IPS-18a (cell line): ENCODE measurements around the gene CALML6.
A peak's percentile ranks its signal among the peaks of the same experiment; 100 is the strongest.
"Not testable (repeated sequence)": the region's sequence is repeated elsewhere in the genome, so short reads cannot be mapped to it uniquely, and the experiment has no call there.

Experiments
- H3K27ac ChIP-seq: one replicate; pipeline ENCODE4 v1.5.1; 2013; ENCODE audit warnings: low read length
- H3K27me3 ChIP-seq: one replicate; pipeline ENCODE4 v1.6.1; 2013; ENCODE audit warnings: mild to moderate bottlenecking, low read length; ENCODE audit not compliant: control insufficient read depth, insufficient read depth
- H3K36me3 ChIP-seq: one replicate; pipeline ENCODE4 v1.6.1; 2013; ENCODE audit warnings: low read depth, low read length; ENCODE audit not compliant: control insufficient read depth
- H3K4me1 ChIP-seq: one replicate; pipeline ENCODE4 v1.6.1; 2013; ENCODE audit warnings: low read depth, low read length; ENCODE audit not compliant: control insufficient read depth
- H3K4me3 ChIP-seq: one replicate; pipeline ENCODE4 v1.5.1; 2013; ENCODE audit warnings: low read length
- H3K9ac ChIP-seq: one replicate; pipeline ENCODE4 v1.6.1; 2013; ENCODE audit warnings: mild to moderate bottlenecking, low read length, moderate library complexity
- H3K9me3 ChIP-seq: one replicate; pipeline ENCODE4 v1.6.1; 2013; ENCODE audit warnings: low read depth, low read length; ENCODE audit not compliant: control insufficient read depth

Gene CALML6

DNA sequence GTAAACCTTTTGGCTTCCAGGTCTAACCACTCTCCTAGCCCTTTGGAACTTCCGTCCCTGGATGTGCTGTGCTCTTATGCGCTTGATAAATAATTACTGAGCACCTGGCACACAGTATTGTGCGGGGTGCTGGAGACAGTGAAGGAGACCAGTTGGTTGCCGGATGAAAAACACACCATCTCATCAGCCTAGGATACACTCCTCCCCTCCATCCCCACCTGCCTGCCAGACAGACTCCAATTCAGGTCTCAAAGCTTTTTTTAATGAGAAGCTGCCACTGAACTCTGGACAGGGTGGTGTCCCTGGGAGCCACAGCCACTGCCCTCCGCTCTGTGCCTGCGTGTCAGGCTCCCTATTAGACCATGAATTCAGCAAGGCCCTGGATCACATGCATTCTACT is 33.3 kb upstream of the CALML6 start:
- Histone ChIP-seq H3K36me3 (peaks cover under 1% of the 10 kb centered on the region), H3K27ac (no peak overlapping the region), H3K4me3 (no peak overlapping the region), H3K9me3 (no peaks in the 10 kb centered on the region), H3K27me3 (no peaks in the 10 kb centered on the region), H3K9ac (no peak overlapping the region), H3K4me1 (peaks cover 12% of the 10 kb centered on the region)

DNA sequence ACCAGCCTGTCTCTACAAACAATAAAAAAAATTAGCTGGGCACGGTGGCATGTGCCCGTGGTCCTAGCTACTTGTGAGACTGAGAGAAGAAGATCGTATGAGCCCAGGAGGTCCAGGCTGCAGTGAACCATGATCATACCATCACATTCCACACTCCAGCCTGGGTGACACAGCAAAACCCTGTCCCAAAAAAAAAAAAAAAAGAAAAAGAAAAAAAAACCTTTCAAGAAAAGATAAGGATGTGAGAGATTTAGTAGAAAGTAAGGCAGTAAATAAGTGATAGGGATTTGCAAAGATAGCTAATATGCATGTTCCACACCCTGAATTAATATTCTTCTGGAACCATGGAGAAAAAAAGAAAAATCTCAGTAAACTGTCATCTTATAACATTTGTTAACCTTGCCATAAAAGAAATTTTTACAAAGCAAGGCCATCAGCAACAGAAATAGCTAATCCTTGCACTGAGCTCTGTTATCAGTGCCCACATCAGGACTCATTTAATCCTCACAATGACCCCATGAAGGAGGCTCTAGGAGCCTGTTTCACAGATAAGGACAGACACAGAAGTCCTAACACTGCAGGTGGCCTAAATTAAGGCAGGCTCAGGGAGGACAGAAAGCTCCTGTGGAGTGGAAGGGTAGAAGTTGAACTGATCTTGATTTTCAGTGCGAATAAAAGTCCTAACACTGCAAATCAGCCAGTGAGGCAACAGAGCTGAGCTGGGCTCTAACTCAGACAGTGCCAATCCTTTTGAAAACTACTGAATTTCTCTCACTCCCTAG is 31.8 kb upstream of the CALML6 start:
- Histone ChIP-seq H3K9ac (no peak overlapping the region), H3K36me3 (no peaks in the 10 kb centered on the region), H3K27me3 (no peaks in the 10 kb centered on the region), H3K4me1 (peaks cover 12% of the 10 kb centered on the region), H3K27ac (peak overlapping the region; percentile 35), H3K9me3 (no peaks in the 10 kb centered on the region), H3K4me3 (no peak overlapping the region)

DNA sequence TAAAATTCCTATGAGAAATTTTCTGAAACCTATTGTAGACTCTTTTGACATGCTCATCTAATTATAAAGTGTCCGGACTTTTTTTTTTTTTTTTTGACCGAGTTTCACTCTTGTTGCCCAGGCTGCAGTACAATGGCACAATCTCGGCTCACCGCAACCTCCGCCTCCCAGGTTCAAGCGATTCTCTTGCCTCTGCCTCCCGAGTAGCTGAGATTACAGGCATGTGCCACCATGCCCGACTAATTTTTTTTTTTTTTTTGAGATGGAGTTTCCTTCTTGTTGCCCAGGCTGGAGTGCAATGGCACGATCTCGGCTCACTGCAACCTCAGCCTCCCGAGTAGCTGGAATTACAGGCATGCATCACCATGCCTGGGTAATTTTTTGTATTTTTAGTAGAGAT is 31.2 kb upstream of the CALML6 start:
- not testable (repeated sequence) for H3K27ac ChIP-seq, H3K9ac ChIP-seq, H3K4me3 ChIP-seq, H3K36me3 ChIP-seq, H3K9me3 ChIP-seq, H3K27me3 ChIP-seq
- peaks cover 16% of the 10 kb centered on the region for H3K4me1 ChIP-seq

DNA sequence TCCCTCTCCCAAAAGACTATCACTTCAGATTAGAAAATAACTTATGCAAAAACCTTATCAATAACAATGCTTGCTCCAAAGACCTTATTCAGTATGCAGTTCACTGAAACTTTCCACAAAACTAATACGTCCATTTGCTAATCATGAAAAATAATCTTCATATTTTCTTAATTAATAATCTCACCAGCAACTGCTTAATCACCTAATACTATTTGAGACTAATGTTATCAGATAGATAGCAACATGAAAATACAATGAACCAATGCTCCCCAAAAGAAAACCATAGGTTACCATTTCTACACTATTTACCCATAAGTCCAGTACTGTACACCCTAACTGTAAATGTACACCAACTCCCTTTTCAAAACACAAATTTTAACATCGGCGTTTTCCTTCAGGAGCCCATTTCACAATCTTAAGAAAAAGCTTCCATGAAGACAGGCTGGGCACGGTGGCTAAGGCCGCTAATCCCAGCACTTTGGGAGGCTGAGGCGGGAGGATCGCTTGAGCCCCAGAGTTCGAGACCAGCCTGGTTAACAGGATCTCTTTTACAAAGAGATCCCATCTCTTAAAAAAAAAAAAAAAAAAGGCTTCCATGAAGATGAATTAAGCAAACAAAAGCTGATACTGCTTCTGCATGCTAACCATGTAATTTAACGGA is 25.8 kb upstream of the CALML6 start:
- Histone ChIP-seq H3K9ac (peak overlapping the region; percentile 95), H3K4me3 (peak overlapping the region; percentile 95), H3K4me1 (peaks cover 9% of the 10 kb centered on the region), H3K36me3 (no peaks in the 10 kb centered on the region), H3K9me3 (no peaks in the 10 kb centered on the region), H3K27ac (peak overlapping the region; percentile 78), H3K27me3 (no peaks in the 10 kb centered on the region)

DNA sequence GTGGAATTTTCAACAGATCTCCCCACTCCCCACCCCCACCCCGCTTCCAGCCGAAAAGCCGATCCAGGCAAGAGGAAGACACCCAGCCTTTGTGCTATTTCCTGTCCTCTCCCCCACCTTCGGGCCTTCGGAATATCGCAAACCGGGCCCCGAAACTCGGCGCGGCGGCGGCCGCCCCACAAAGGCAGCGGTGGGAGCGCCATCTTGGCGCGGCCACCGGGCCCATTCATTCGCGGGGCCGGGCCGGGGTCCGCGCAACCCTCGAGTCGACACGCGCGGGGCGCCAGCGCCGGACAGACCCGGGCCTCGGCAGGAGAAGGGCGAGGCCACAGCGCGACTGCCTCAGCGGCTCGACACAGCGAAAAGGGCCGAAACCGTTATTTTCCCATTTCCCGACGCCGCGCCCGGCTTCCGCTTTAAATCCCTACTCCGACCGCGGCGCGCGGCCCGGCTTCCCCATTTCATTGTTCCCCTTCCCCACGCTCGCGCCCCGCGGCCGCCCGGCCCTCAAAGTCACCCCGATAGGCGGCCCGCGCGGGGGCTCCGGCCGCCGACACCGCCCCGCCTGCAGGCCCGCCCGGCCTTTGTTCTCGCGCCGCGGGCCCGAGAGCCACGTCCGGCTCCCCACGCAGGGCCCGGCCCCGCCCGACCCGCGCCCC is 25.1 kb upstream of the CALML6 start:
- Histone ChIP-seq H3K4me3 (peak overlapping the region; percentile 95), H3K9me3 (no peaks in the 10 kb centered on the region), H3K36me3 (no peaks in the 10 kb centered on the region), H3K4me1 (peaks cover 14% of the 10 kb centered on the region), H3K27ac (peak overlapping the region; percentile 78), H3K27me3 (no peaks in the 10 kb centered on the region), H3K9ac (peak overlapping the region; percentile 95)

DNA sequence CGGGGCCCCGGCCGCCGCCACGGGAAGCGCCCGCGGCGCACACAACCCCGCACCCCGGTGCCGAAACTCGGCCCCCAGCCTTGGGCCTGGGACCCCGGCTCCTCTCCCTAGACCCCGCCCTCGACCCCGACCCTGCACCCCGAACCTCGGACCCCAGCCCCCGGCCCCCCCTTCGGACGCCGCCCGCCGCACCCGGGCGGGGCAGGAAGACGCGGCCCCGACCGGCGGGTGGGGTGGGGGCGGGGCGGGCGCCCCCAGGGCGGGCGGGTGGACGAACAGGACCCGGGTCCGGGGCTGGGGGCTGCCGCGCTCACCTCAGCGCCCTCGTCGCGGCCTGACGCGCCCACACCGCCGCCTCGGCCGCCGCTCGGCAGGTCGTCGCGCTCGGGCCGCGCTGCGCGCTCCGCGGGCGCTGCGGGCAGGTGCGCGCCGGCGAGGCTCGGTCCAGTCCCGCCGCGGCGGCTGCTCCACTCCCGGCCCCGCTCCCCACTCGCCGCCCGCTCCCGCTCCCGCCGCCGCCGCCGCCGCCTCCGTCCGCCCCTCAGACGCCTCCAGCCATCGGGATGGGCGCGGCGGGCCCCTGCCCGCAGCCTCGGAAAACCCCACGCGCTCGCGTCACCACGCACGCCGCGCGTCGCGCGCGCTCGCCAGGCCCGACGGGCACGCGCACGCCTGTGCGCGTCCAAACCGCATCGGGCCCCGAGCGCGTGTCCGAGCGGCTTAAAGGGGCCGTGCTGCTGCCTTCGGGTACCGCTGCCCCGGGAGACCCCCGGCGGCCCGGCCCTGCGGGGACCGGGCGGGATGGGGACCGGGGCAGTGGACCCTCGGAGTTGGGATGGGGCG is 24.3 kb upstream of the CALML6 start, which contains the start of gene GNB1:
Gene GNB1 (minus strand): TSS at position 582 of the 843 bp plus-strand sequence. CDS start 65,634 bp downstream, outside the sequence.
- peak within 1 kb of the TSS; percentile 95 for H3K9ac ChIP-seq
- H3K36me3 ChIP-seq, result no peaks in the 10 kb centered on the region
- no peaks in the 10 kb centered on the region for H3K9me3 ChIP-seq
- peak within 1 kb of the TSS; percentile 78 for H3K27ac ChIP-seq
- no peaks in the 10 kb centered on the region for H3K27me3 ChIP-seq
- H3K4me3 ChIP-seq, result peak within 1 kb of the TSS; percentile 95
- peaks cover 18% of the 10 kb centered on the region for H3K4me1 ChIP-seq

DNA sequence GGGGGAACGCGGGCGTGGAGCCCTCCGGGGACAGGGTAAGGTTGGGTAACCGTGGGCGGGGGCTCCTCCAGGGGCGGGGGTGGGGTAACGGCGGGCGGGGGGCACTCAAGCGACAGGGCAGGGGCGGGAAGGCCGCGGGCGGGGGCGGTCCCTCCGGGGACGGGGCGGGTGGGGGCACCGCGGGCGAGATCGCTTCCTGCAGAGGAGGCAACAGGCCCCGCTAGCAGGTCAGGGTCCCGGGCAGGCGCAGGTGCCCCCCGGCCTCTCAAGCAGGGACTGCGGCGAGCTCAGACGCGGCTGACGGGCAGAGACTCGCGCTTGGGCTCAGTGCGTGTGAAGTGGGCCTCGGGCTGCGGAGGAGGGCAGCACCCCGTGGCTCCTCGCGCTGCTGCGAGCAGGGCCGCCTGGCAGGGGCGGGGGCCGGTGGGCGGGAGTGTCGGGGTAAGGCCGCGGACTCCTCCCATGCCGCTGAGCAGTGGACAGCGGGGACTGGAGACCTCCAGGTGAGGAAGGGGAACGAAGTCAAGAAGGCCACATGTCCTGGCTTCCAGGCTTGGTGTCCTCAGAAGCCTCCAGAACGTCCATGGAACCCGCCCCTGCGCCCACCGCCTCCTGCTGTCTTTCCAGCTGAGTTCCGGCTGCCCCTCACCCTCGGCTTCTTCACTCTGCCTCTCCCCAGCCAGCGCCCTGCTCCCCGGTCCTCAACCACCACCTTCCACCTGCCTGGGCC is 23.5 kb upstream of the CALML6 start:
- H3K4me1 ChIP-seq, result peaks cover 18% of the 10 kb centered on the region
- H3K36me3 ChIP-seq, result no peaks in the 10 kb centered on the region
- no peaks in the 10 kb centered on the region for H3K27me3 ChIP-seq
- no peaks in the 10 kb centered on the region for H3K9me3 ChIP-seq
- no peak overlapping the region for H3K27ac ChIP-seq
- no peak overlapping the region for H3K9ac ChIP-seq
- peak overlapping the region; percentile 51 for H3K4me3 ChIP-seq

DNA sequence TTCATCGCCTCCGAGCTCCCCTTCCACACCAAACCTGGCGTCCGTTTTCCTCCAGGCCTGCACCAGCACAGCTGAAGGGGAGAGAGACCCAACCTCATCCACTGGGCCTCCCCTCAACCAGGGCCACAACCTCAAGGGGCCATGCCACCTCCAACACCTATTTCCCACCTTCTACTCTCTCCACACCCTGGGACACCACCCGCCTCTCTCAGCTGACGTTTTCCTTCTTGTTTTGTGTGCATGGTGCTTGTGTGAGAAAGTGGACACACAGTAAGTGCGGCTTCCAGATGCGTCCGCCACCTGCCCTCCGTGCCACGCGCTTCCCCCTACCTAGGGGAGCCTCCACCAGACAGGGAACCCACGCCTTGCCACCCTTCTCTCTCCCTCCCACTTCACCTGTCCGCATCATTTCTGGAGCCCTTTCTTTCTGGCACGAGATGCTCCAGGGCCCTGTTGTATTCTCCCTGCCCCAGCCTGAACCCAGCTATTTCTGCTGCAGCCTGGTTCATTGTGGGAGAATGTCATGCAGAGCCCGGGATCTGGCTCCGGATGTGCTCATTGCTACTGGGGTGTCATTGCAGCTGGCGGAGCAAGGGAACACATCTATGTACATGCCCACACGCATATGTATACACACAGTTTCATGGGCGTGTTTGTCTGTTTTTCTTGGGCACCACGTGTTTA is 22.8 kb upstream of the CALML6 start:
- Histone ChIP-seq H3K9me3 (no peaks in the 10 kb centered on the region), H3K9ac (no peak overlapping the region), H3K4me1 (peaks cover 18% of the 10 kb centered on the region), H3K27ac (no peak overlapping the region), H3K36me3 (no peaks in the 10 kb centered on the region), H3K4me3 (peak overlapping the region; percentile 51), H3K27me3 (no peaks in the 10 kb centered on the region)

DNA sequence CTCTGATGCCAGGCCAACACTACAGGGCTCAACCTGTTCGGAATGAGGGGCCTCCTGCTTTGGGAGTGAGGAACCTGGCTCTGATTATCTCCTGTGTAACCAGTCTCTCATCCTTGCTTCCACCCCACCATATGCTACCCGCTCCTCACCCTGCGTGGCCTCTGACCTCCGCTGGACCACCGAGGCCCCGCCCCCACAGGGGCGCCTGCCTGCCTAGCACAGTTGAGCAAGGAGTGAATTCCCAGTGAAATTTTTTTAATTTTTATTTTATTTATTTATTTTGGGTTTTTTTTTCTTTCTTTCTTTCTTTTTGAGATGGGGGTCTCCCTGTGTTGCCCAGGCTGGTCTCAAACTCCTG is 22.3 kb upstream of the CALML6 start:
- H3K9me3 ChIP-seq, result no peaks in the 10 kb centered on the region
- no peak overlapping the region for H3K9ac ChIP-seq
- H3K4me3 ChIP-seq, result no peak overlapping the region
- no peaks in the 10 kb centered on the region for H3K27me3 ChIP-seq
- H3K27ac ChIP-seq, result no peak overlapping the region
- H3K36me3 ChIP-seq, result no peaks in the 10 kb centered on the region
- H3K4me1 ChIP-seq, result peaks cover 18% of the 10 kb centered on the region

DNA sequence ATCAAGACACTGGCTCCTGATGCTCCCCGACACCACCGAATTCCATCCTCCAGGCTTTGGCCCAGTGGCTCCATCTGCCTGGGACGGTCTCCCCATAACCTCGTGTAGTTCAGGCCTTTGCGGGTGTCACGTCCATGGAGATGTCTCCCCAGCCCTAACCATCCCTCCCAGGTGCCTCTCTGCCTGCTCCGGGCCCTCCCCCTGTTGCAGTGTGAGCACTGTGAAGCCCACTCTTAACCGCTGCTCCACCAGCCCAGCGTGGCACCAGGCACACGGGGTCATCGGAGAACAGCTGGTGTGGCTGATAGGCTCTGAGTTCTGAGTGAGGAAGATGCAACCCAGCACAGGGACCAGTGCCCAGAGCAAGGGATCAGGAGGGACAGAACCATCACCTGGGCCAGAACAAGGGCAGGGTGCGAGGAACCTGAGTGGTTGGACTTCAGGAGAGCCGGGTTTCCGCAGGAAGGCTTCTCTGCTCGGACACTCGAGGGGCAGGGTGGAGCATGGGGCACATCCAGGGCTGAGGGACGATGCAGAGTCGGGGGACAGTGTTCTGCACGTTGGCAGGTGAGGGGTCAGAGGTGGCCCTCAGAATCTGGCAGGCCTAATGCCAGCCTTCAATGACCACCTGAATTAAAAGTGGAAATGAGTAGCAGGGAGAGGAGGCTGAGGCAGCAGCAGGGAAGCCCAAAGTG is 21.6 kb upstream of the CALML6 start:
- no peaks in the 10 kb centered on the region for H3K27me3 ChIP-seq
- no peaks in the 10 kb centered on the region for H3K36me3 ChIP-seq
- H3K9ac ChIP-seq, result no peak overlapping the region
- peaks cover 18% of the 10 kb centered on the region for H3K4me1 ChIP-seq
- no peak overlapping the region for H3K4me3 ChIP-seq
- no peaks in the 10 kb centered on the region for H3K9me3 ChIP-seq
- H3K27ac ChIP-seq, result no peak overlapping the region
